ENCODE data around the gene ZNF423.

ZNF423 gene

GRCh38 chr16:49869731-49870130 lies 13.8 kb upstream of the ZNF423 start:
- no peak for DNase-seq

- DNase-seq = no peak
These were observed 12.1 kb upstream of the ZNF423 start for GRCh38 chr16:49867796-49868668.

- DNase-seq = no peak
These were observed 11.3 kb upstream of the ZNF423 start for GRCh38 chr16:49867234-49867633.

GRCh38 chr16:49866595-49867071 lies 10.7 kb upstream of the ZNF423 start:
- no peak for DNase-seq

- no peak for DNase-seq
These were observed 6.8 kb upstream of the ZNF423 start for GRCh38 chr16:49862694-49863093.

GRCh38 chr16:49861299-49861698 lies 5.4 kb upstream of the ZNF423 start:
- no peak for DNase-seq

GRCh38 chr16:49860593-49860992 lies 4.7 kb upstream of the ZNF423 start:
- DNase-seq = no peak

- peak in 1 of 2 experiments; percentile 26 for DNase-seq
These were observed 3.4 kb upstream of the ZNF423 start for GRCh38 chr16:49859125-49859811.

- peak; percentile 51 to 65 for DNase-seq
These were observed 2.5 kb upstream of the ZNF423 start for GRCh38 chr16:49858200-49859124.

- DNase-seq = peak; percentile 70
These were observed 1.7 kb upstream of the ZNF423 start for GRCh38 chr16:49857423-49858181.

- peak; percentile 40 to 52 for DNase-seq
These were observed 889 bp upstream of the ZNF423 start for GRCh38 chr16:49856672-49857330.

- peak; percentile 32 to 46 for DNase-seq
These were observed 561 bp downstream of the ZNF423 start for GRCh38 chr16:49855280-49855821.

GRCh38 chr16:49854796-49855203 lies 1.1 kb downstream of the ZNF423 start:
- DNase-seq = peak in 1 of 2 experiments; percentile 30

- no peak for DNase-seq
These were observed 1.6 kb downstream of the ZNF423 start for GRCh38 chr16:49854188-49854795.

GRCh38 chr16:49852279-49852678 lies 3.6 kb downstream of the ZNF423 start:
- no peak for DNase-seq

- no peak for DNase-seq
These were observed 4.5 kb downstream of the ZNF423 start for GRCh38 chr16:49851468-49851787.

- DNase-seq = no peak
These were observed 5.1 kb downstream of the ZNF423 start for GRCh38 chr16:49850558-49851467.

GRCh38 chr16:49849754-49850108 lies 6.2 kb downstream of the ZNF423 start:
- DNase-seq = no peak

- no peak for DNase-seq
These were observed 6.7 kb downstream of the ZNF423 start for GRCh38 chr16:49849037-49849753.
